Vagina (tissue), 2 donors: Measurements from ENCODE around the gene IL1RAPL2.

Experiments used
- POLR2A ChIP-seq, 2 donors: fragments of 450-650 bp; IDR thresholded peaks; one replicate each; pipeline ENCODE4 v1.6.1; 2017; ENCODE audit warnings: antibody characterized with exemption in 2 of 2, mild to moderate bottlenecking in 2 of 2, moderate library complexity in 2 of 2
- TF ChIP-seq, protein P1 (sequence below), 3 experiments: fragments of 450-650 bp in 2 of 3; fragments of 200-600 bp in 1 of 3; sonication (generic) in 1 of 3; IDR thresholded peaks; one replicate each; pipeline ENCODE4 v1.5.1; 2017 to 2019; ENCODE audit warnings: antibody characterized with exemption in 3 of 3, mild to moderate bottlenecking in 2 of 3, moderate library complexity in 2 of 3

DNA sequence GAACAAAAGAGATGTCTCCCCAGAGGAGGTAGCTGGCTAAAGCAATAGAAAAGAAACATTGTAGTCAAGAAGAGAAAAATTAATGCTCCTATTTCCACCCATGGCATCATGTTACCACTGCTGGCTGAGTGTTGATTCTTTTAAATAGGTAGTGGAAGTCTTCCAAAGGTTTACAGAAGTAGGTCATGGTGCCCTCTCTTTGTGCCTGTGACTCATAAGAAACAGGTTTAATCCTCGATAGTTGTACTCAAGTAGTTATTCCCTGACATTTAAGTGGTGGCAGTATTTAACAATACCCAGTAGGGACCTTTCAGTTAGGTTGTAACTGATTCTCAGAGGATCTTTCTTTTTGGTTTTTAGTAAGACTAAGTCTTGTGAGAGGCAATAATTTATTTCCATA is 406.7 kb downstream of the IL1RAPL2 start:
- TF ChIP-seq POLR2A (IDR thresholded peaks at IDR 0.05): no peak
- TF ChIP-seq, protein P1, sequence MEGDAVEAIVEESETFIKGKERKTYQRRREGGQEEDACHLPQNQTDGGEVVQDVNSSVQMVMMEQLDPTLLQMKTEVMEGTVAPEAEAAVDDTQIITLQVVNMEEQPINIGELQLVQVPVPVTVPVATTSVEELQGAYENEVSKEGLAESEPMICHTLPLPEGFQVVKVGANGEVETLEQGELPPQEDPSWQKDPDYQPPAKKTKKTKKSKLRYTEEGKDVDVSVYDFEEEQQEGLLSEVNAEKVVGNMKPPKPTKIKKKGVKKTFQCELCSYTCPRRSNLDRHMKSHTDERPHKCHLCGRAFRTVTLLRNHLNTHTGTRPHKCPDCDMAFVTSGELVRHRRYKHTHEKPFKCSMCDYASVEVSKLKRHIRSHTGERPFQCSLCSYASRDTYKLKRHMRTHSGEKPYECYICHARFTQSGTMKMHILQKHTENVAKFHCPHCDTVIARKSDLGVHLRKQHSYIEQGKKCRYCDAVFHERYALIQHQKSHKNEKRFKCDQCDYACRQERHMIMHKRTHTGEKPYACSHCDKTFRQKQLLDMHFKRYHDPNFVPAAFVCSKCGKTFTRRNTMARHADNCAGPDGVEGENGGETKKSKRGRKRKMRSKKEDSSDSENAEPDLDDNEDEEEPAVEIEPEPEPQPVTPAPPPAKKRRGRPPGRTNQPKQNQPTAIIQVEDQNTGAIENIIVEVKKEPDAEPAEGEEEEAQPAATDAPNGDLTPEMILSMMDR (IDR thresholded peaks at IDR 0.05): no peak
